Measurements from ENCODE around the gene NAT8L.
"Not testable (repeated sequence)": the region's sequence is repeated elsewhere in the genome, so short reads cannot be mapped to it uniquely, and the experiment has no call there.

Gene NAT8L

GRCh38 chr4:2059046-2059725 lies at the start of gene NAT8L:
NAT8L (plus strand) TSS chr4:2059327; CDS start chr4:2059512, 185 bp downstream.
- peak in 48 of 56 donors; percentile 27 to 89 (median 66) for DNase-seq

DNA sequence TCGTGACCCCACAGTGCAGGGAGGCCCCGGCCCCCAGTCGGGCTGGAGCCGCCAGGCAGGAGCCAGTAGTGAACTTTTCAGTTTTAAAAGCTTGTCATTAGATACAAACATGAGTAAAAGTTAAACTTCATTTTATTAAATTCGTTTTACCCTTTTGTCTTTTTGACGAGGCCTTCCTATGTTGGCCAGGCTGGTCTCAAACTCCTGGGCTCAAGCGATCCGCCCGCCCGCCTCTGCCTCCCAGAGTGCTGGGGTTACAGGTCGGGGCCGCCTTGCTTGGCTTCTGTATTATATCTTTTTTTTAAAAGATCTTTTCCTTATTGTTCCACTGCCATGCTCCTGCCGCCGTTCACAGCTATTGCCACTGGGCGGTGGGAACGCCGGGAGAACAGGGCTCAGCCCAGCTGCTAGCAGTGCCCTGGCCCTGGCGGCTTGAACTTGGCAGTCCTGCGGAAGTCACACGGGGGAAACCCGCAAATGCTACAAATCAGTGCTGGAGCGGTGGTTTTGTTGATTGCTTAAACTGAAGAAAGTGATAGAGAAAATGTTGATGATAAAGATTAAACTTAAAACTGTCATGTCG lies 49.4 kb upstream of the NAT8L start:
- peak in 40 of 56 donors; percentile 14 to 71 (median 46) for DNase-seq

DNA sequence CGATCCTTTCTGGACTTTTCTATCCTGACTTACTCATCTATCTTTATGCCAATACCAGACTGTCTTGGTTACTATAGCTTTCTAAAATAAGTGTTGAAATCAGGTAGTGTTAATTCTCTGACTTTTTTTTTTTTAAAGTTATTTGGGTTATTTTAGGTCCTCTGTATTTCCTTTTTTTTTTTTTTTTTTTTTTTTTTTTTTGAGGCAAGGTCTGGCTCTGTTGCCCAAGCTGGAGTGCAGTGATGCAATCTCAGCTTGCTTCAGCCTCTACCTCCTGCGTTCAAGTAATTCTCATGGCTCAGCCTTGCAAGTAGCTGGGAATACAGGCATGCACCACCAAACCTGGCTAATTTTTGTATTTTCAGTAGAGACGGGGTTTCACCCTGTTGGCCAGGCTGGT lies 47.5 kb upstream of the NAT8L start:
- DNase-seq: no peak

GRCh38 chr4:2015008-2015407 lies 44.1 kb upstream of the NAT8L start:
- DNase-seq: no peak

- not testable (repeated sequence) for DNase-seq
These were observed 37.6 kb upstream of the NAT8L start for GRCh38 chr4:2021358-2022018.

DNA sequence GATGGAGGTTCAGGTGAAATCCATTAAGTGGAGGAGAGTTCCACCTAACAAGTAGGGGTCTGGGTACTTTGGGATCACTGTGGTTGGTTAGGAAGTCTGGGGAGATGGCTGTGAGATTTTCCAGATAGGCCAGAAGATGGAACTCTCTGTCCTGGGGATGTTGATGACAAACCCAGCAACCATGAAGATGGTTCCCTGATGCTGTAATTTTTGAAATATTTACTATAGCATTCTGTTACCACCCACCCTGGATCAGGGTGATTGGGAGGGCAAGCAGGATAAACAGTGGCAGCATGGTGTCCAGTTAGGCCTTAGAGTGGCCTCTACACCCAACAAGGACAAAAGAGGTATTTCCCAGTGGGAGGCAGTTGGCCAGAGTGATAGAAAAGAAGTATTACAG lies 34.4 kb upstream of the NAT8L start:
- no peak for DNase-seq

GRCh38 chr4:2025817-2026216 lies 33.3 kb upstream of the NAT8L start:
- no peak for DNase-seq

DNA sequence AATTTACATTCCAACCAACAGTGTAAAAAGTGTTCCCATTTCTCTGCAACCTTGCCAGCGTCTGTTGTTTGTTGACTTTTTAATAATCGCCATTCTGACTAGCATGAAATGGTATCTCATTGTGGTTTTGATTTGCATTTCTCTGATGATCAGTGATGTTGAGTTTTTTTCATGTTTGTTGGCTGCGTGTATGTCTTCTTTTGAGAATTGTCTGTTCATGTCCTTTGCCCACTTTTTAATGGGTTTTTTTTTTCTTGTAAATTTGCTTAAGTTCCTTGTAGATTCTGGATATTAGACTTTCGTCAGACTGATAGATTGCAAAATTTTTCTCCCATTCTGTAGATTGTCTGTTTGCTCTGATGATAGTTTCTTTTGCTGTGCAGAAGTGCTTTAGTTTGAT lies 32.0 kb upstream of the NAT8L start:
- not testable (repeated sequence) for DNase-seq

- DNase-seq: not testable (repeated sequence)
These were observed 28.0 kb upstream of the NAT8L start for GRCh38 chr4:2031161-2031560.

DNA sequence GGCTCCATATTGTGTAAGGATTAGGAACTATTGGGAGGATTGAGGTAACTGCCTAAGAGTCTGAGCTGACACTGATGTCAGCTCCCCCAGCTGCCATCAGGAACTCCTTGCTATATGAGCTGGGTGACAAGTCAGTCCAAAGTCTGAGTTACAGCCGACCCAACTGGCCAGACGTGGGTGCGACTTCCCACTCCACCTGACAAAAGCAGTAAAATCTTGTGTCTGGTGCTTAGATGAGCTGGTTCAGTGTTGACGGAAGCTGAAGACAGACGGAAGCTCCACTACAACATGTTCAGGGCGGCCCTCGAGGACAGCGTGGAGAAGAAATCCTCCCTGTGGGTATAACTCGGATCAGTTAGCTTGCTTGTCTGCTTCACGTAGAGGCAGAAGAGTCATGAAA lies 22.8 kb upstream of the NAT8L start:
- DNase-seq: no peak

DNA sequence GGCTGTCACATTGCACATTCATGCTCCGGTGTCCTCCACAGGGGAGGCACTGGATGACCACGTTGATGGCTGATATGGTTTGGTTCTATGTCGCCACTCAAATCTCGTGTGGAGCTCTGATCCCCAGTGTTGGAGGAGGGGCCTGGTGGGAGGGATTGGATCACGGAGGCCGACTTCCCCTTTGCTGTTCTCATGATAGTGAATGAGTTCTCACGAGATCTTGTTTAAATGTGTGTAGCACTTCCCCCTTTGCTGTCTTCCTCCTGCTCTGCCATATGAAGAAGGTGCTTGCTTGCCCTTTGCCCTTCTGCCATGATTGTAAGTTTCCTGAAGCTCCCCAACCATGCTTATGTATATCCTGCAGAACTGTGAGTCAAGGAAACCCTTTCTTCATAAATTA lies 22.3 kb upstream of the NAT8L start:
- no peak for DNase-seq

DNA sequence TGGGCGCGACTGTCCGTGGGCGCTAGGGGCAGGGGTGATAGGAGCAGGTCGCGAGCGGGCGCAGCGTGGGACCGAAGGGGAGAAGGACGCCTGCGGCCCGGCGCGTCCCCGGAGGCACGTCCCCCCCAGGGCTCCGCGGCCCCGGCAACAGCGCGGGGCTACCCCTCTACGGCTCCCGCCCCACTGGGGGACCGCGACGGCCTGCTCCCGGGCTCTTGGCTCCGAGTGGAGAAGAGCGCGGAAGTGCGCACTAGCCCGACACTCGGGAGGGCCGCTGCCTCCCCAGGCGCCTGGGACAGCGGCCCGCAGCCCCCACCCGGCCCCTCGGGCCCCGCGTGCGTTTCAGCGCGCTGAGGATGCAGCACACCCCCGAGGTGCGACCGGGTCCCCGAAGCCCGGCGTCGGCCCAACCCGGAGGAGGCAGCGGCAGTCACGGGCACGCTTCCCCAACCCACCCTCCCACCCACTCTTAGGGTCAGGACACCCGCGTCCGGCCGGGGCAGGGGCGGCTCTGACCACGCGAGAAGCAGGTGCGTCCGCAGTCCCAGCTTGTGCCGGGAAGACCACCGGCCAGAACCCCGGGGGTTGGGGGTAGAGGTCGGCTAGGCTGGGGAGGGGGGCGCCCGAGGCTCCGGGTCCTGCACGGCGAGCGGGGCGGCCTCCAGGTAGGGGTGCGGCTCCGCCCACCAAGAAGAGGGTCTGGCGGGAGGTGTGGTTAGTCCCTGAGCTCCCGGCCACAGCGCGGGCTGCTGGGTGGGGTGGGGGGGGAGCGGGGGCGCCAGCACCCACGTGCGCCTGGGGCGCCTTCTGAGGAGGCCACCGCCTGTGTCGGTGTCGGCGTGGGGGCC lies 18.5 kb upstream of the NAT8L start:
- DNase-seq: no peak

DNA sequence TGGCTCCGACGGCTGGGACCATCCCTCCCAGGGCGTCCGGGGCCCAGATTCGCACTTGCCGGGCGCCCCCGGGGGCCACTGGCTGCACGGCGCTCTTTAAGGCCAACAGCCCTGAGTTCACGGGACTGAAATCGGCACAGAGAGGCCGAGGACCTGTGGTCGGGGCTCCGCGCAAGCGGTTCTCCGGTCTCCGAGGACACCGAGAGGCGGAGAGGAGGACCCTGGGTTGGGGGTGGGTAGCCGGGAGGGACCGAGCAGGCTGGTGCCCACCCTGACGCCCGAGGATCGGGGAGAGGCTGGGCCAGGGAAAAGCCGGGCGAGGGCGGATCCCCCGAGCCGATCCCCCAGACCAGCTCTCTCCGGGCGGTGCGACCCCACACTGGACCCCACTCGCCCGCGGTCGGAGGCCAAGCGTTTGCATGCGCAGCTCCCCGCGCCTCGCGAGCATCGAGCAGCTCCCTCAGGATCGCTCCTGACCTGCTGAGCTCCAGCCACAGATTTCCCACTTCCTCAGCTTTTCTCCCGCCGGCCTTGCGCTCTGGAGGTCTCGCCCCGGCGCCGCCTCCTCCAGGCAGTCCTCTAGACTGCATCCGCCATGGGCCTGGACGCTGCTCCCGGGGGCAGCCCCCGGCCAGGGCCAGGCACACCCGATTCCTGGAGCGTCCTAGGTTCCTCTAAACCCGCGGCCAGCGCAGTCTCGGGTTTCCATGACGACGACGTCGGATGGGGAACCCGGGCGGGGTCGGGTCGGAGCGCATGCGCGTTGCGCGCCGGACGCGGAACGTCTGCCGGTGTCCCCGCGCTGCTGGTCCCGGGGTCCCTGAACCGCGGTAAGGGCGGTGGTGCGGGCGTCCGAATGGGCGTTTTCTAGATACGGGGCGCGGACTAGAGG lies 17.6 kb upstream of the NAT8L start:
- DNase-seq: peak in 52 of 56 donors; percentile 38 to 90 (median 74)

GRCh38 chr4:2042204-2042946 lies 16.8 kb upstream of the NAT8L start:
- DNase-seq: peak in 14 of 56 donors; percentile 35 to 70 (median 62)

DNA sequence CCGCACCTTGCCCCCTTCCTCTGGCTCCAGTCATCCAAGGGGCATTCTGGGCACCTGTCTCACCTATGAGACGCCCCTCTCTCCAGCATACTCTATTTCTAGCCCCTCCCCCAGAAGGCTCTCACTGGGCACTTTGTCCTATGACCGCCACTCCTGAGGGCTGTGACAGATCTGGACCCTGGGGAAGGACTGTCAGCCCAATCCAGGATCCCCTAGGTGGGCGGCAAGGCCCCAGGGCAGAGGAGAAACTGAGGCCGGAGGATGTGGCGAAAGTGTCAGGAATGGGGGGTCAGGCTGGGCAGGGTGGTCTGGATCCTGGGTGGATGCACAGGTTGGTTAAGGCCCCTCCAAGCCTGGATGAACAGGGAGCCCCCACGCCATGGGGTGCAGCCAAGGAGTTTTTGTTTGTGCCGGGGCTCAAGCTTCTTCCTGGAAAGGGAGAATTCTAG lies 16.2 kb upstream of the NAT8L start:
- no peak for DNase-seq

GRCh38 chr4:2043396-2044118 lies 15.6 kb upstream of the NAT8L start:
- no peak for DNase-seq

GRCh38 chr4:2044119-2044485 lies 15.0 kb upstream of the NAT8L start:
- no peak for DNase-seq

DNA sequence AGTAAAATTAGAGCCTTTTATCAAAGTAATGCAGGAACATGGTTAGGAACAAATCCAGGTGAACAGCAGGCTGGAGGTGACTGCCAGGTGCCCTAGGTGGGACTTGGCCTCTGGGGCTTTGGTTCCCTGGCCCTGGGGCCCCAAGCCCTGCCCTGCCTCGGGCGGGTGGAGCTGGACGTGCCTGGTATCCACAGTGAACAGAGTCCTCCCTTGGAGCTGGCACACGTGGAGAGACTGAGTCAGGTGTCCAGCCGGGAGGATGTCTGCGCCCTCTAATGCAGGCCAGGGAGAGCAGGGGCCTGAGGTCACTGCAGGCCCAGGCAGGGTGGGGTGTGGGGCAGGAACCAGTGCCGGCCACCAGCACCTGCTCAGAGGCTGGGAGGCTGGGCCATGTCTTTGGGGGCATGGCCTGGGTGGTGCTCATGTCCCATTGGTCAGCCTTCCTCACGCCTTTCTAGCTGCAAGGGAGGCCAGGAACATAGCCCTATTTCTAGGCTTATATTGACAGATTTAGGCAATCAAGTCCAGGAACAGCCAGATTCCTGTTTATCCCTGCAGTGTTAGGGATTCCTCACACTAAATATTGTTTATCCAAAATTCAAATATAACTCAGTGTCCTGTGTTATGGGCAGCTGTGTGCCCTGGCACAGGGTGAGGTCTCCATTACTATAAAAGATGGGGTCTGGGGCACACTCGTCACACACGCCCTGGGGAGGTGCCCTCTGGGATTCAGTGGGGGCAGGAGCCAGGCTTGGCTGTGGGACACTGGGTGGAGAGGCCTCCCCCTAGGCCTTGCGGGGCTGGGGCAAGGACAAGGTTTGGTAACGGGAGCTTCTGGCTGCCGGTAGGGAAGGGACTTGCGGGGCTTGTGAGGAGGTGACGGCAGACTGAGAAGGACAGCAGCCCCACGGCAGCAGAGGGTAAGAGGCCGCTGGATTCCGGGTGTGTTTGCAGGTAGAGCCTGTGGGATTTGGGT lies 14.3 kb upstream of the NAT8L start:
- no peak for DNase-seq

Measured in nucleus accumbens (tissue), 56 donors.